Loucy (cell line): ENCODE data around the gene VAV3.
"Not testable (repeated sequence)": the region's sequence is repeated elsewhere in the genome, so short reads cannot be mapped to it uniquely, and the experiment has no call there.

Experiments used
- H2AFZ ChIP-seq: fragments of 200-600 bp; sonication (generic); 2 replicates; pipeline ENCODE4 v1.6.0; 2016; ENCODE audit warnings: antibody characterized with exemption, mild to moderate bottlenecking, low read length, moderate library complexity
- H3F3A ChIP-seq: fragments of 200-600 bp; 2 replicates; pipeline ENCODE4 v1.6.0; 2016; ENCODE audit warnings: antibody characterized with exemption, low read depth, mild to moderate bottlenecking
- H3K27me3 ChIP-seq: fragments of 200-600 bp; sonication (generic); 2 replicates; pipeline ENCODE4 v1.6.1; 2014; ENCODE audit warnings: low read length, mild to moderate bottlenecking; ENCODE audit not compliant: insufficient read depth, poor library complexity, severe bottlenecking
- H3K36me3 ChIP-seq: fragments of 200-600 bp; sonication (generic); 2 replicates; pipeline ENCODE4 v1.6.1; 2016; ENCODE audit warnings: low read length; ENCODE audit not compliant: insufficient read depth
- H3K4me1 ChIP-seq: fragments of 200-600 bp; sonication (generic); 2 replicates; pipeline ENCODE4 v1.5.1; 2014; ENCODE audit warnings: low read length, mild to moderate bottlenecking; ENCODE audit not compliant: insufficient read depth, poor library complexity, severe bottlenecking
- H3K4me2 ChIP-seq: fragments of 200-600 bp; sonication (generic); 2 replicates; pipeline ENCODE4 v1.6.0; 2014; ENCODE audit warnings: antibody characterized with exemption, low read length, low read depth, mild to moderate bottlenecking; ENCODE audit not compliant: poor library complexity, severe bottlenecking
- H3K4me3 ChIP-seq: fragments of 200-600 bp; sonication (generic); 2 replicates; pipeline ENCODE4 v1.5.1; 2014; ENCODE audit warnings: low read length, mild to moderate bottlenecking, mixed read lengths; ENCODE audit not compliant: poor library complexity, severe bottlenecking
- H3K79me2 ChIP-seq: fragments of 200-600 bp; sonication (generic); 2 replicates; pipeline ENCODE4 v1.6.1; 2014; ENCODE audit warnings: low read length; ENCODE audit not compliant: insufficient read depth
- H3K9ac ChIP-seq: fragments of 200-600 bp; sonication (generic); 2 replicates; pipeline ENCODE4 v1.6.0; 2014; ENCODE audit warnings: mild to moderate bottlenecking, low read depth, low read length, moderate library complexity; ENCODE audit not compliant: poor library complexity, severe bottlenecking
- H3K9me2 ChIP-seq: fragments of 200-600 bp; sonication (generic); replicated peaks from 2 replicates; pipeline ENCODE4 v1.6.1; 2016; ENCODE audit warnings: low read depth, low read length, mixed read lengths
- H3K9me3 ChIP-seq: fragments of 200-600 bp; sonication (generic); 2 replicates; pipeline ENCODE4 v1.6.1; 2014; ENCODE audit warnings: mild to moderate bottlenecking, antibody characterized with exemption, low read length, low read depth; ENCODE audit not compliant: insufficient read depth
- H4K20me1 ChIP-seq: fragments of 200-600 bp; sonication (generic); 2 replicates; pipeline ENCODE4 v1.6.0; 2014; ENCODE audit warnings: antibody characterized with exemption, low read length, mild to moderate bottlenecking; ENCODE audit not compliant: insufficient read depth, poor library complexity, severe bottlenecking
- CTCF ChIP-seq: fragments of 200-600 bp; sonication (generic); conservative IDR thresholded peaks from 2 replicates; pipeline ENCODE4 v1.5.1; 2014; ENCODE audit warnings: mild to moderate bottlenecking, antibody characterized with exemption, low read length
- EZH2phosphoT487 ChIP-seq: fragments of 200-600 bp; IDR thresholded peaks from 2 replicates; pipeline ENCODE4 v1.6.1; 2018; ENCODE audit warnings: antibody characterized with exemption, mild to moderate bottlenecking, moderate library complexity, borderline replicate concordance

Gene VAV3

GRCh38 chr1:107851418-107851817 lies 113.6 kb downstream of the VAV3 start:
- Histone ChIP-seq H3F3A (peaks cover 7% of the 10 kb centered on the region; the same call in 1 of the 2 replicates), H3K4me1 (peaks cover 40% of the 10 kb centered on the region), H3K79me2 (peaks cover 95% of the 10 kb centered on the region), H2AFZ (no peak overlapping the region), H3K36me3 (peaks cover 8% of the 10 kb centered on the region; the same call in 1 of the 2 replicates), H3K9me2 (no peaks in the 10 kb centered on the region), H3K27me3 (no peaks in the 10 kb centered on the region), H3K4me2 (peak overlapping the region; percentile 19), H3K4me3 (no peak overlapping the region), H4K20me1 (peaks cover 33% of the 10 kb centered on the region), H3K9me3 (no peaks in the 10 kb centered on the region), H3K9ac (no peak overlapping the region)
- TF ChIP-seq EZH2phosphoT487, result no peak
- TF ChIP-seq CTCF, result no peak

- peaks cover 100% of the 10 kb centered on the region for H3K79me2 ChIP-seq
- not testable (repeated sequence) for H3K27me3 ChIP-seq, H3K9me3 ChIP-seq, H3K36me3 ChIP-seq, H2AFZ ChIP-seq, H3K9me2 ChIP-seq
- H3K4me1 ChIP-seq, result peaks cover 61% of the 10 kb centered on the region
- TF ChIP-seq CTCF, result peak; percentile 42
- H3K4me3 ChIP-seq, result peak overlapping the region; percentile 56
- H3K4me2 ChIP-seq, result peak overlapping the region; percentile 67
- peak overlapping the region; percentile 61 for H3K9ac ChIP-seq
- peaks cover 15% of the 10 kb centered on the region for H3F3A ChIP-seq
- H4K20me1 ChIP-seq, result peaks cover 41% of the 10 kb centered on the region
These were observed 120.3 kb downstream of the VAV3 start for GRCh38 chr1:107844541-107845194.

- no peaks in the 10 kb centered on the region for H3K36me3 ChIP-seq
- peaks cover 48% of the 10 kb centered on the region for H4K20me1 ChIP-seq
- no peaks in the 10 kb centered on the region for H3K9me3 ChIP-seq
- peaks cover 100% of the 10 kb centered on the region for H3K79me2 ChIP-seq
- peaks cover 63% of the 10 kb centered on the region for H3K4me1 ChIP-seq
- no peak overlapping the region for H2AFZ ChIP-seq
- H3K9ac ChIP-seq, result peak overlapping the region; percentile 61
- no peaks in the 10 kb centered on the region for H3K9me2 ChIP-seq
- no peak for TF ChIP-seq CTCF
- TF ChIP-seq EZH2phosphoT487, result no peak
- peak overlapping the region; percentile 56 for H3K4me3 ChIP-seq
- H3K27me3 ChIP-seq, result no peaks in the 10 kb centered on the region
- peaks cover 15% of the 10 kb centered on the region for H3F3A ChIP-seq
- H3K4me2 ChIP-seq, result peak overlapping the region; percentile 67
These were observed 121.0 kb downstream of the VAV3 start for GRCh38 chr1:107843989-107844388.
